ENCODE measurements around the gene TP73. TPM values are rescaled to one million over a fixed set of nuclear protein-coding genes. Genes with fewer than 3 reads are reported as not detected.
A peak's percentile ranks its signal among the peaks of the same experiment; 100 is the strongest.

TP73 gene
- total and polyA plus RNA-seq, 11 donors: 0.01 to 0.53 (median 0.15) TPM; not detected in 6

GRCh38 chr1:3695326-3696217, 43.3 kb downstream of the TP73 start:
- peak; percentile 66 to 90 (median 78) for TF ChIP-seq CTCF (IDR thresholded peaks at IDR 0.05)
- no peak for TF ChIP-seq POLR2A (IDR thresholded peaks at IDR 0.05)
- peak; percentile 40 to 82 (median 53) for DNase-seq
- Histone ChIP-seq H3K27me3 (peaks cover 0 to 41% (median 4%) of the 10 kb centered on the region in 9 donors), H3K4me1 (peaks cover 0 to 5% (median 0%) of the 10 kb centered on the region in 12 donors), H3K27ac (no peak overlapping the region), H3K36me3 (no peaks in the 10 kb centered on the region), H3K9me3 (no peaks in the 10 kb centered on the region), H3K4me3 (peak overlapping the region in 2 of 12 donors; percentile 12 to 22)
- 30 to 42% (median 39%) methylated on average over 20 to 33 of the region's 33 CpGs for WGBS, 4 donors
- intact Hi-C loops (cut with DNase I): loop anchor here in 7 of 10 donors (1.0 to 5.0 kb wide), 3 partner anchors 27 to 107 kb away; no protein-coding TSS in a partner anchor
- peak; percentile 50 to 92 (median 77) for ATAC-seq

GRCh38 chr1:3696689-3697088, 44.4 kb downstream of the TP73 start:
- no peak overlapping the region for H3K4me3 ChIP-seq
- H3K27ac ChIP-seq: no peak overlapping the region
- ATAC-seq: no peak
- TF ChIP-seq POLR2A (IDR thresholded peaks at IDR 0.05): no peak
- no peak for TF ChIP-seq CTCF (IDR thresholded peaks at IDR 0.05)
- DNase-seq: no peak
- no peaks in the 10 kb centered on the region for H3K36me3 ChIP-seq
- intact Hi-C loops (cut with DNase I): loop anchor here in 5 of 10 donors (1.0 to 5.0 kb wide), 3 partner anchors 26 to 106 kb away; no protein-coding TSS in a partner anchor
- no peaks in the 10 kb centered on the region for H3K9me3 ChIP-seq
- peaks cover 0 to 5% (median 0%) of the 10 kb centered on the region in 12 donors for H3K4me1 ChIP-seq
- WGBS, 4 donors: 80 to 92% (median 84%) methylated on average over 9 of the region's 9 CpGs
- H3K27me3 ChIP-seq: peaks cover 0 to 41% (median 4%) of the 10 kb centered on the region in 9 donors

- 85 to 94% (median 90%) methylated on average over 22 of the region's 22 CpGs for WGBS, 4 donors
- Histone ChIP-seq H3K4me3 (no peak overlapping the region), H3K36me3 (no peaks in the 10 kb centered on the region), H3K27ac (no peak overlapping the region), H3K27me3 (peaks cover 0 to 43% (median 4%) of the 10 kb centered on the region in 9 donors), H3K4me1 (peaks cover 0 to 5% (median 0%) of the 10 kb centered on the region in 12 donors), H3K9me3 (no peaks in the 10 kb centered on the region)
- DNase-seq: no peak
- no peak for ATAC-seq
- intact Hi-C loops (cut with DNase I): loop anchor here in 4 of 10 donors (2.0 to 5.0 kb wide), 2 partner anchors 26 to 105 kb away; no protein-coding TSS in a partner anchor
- TF ChIP-seq CTCF (IDR thresholded peaks at IDR 0.05) (no peak), POLR2A (IDR thresholded peaks at IDR 0.05) (no peak)
Measured at GRCh38 chr1:3697104-3697503, 44.8 kb downstream of the TP73 start.

GRCh38 chr1:3697810-3698209, 45.5 kb downstream of the TP73 start:
- Histone ChIP-seq H3K27ac (no peak overlapping the region), H3K4me1 (peaks cover 0 to 5% (median 0%) of the 10 kb centered on the region in 12 donors), H3K9me3 (no peaks in the 10 kb centered on the region), H3K4me3 (no peak overlapping the region), H3K27me3 (peaks cover 0 to 50% (median 4%) of the 10 kb centered on the region in 9 donors), H3K36me3 (no peaks in the 10 kb centered on the region)
- no peak for DNase-seq
- 68 to 87% (median 80%) methylated on average over 10 to 12 of the region's 12 CpGs for WGBS, 4 donors
- no peak for ATAC-seq
- intact Hi-C loops (cut with DNase I): loop anchor here in 4 of 10 donors (2.0 to 5.0 kb wide), 2 partner anchors 25 to 104 kb away; no protein-coding TSS in a partner anchor
- TF ChIP-seq CTCF (IDR thresholded peaks at IDR 0.05) (no peak), POLR2A (IDR thresholded peaks at IDR 0.05) (no peak)

Measured in heart left ventricle (tissue), 16 donors.